Progenitor cell of endocrine pancreas (in vitro differentiated cells): ENCODE data around the gene TMEM165. TPM values are rescaled to one million over a fixed set of nuclear protein-coding genes. Genes with fewer than 3 reads are reported as not detected.

Experiments used
- DNase-seq: peaks from one replicate; pipeline ENCODE4 v3.0.0; 2021; ENCODE audit warnings: low spot score; ENCODE audit not compliant: unreplicated experiment
- H3K27ac Mint-ChIP-seq: 2 replicates; pipeline ENCODE4 v1.8.0; 2021; ENCODE audit warnings: mild to moderate bottlenecking, moderate library complexity, mixed read lengths
- H3K27me3 Mint-ChIP-seq: 2 replicates; pipeline ENCODE4 v1.8.0; 2021; ENCODE audit warnings: mixed read lengths
- H3K36me3 Mint-ChIP-seq: 2 replicates; pipeline ENCODE4 v1.8.0; 2022; ENCODE audit warnings: mixed read lengths; ENCODE audit not compliant: insufficient read depth
- H3K4me1 Mint-ChIP-seq: 2 replicates; pipeline ENCODE4 v1.8.0; 2021; ENCODE audit warnings: low read depth, mixed read lengths
- H3K4me3 Mint-ChIP-seq: 2 replicates; pipeline ENCODE4 v1.8.0; 2021; ENCODE audit warnings: low read depth, mild to moderate bottlenecking, moderate library complexity, mixed read lengths
- H3K9me3 Mint-ChIP-seq: 2 replicates; pipeline ENCODE4 v1.8.0; 2021; ENCODE audit warnings: low read depth, mixed read lengths
- total RNA-seq: library from RNA; stranded (reverse); gene quantifications from 2 replicates; pipeline ENCODE4 v1.2.1, GENCODE V29; 2021
- TF ChIP-seq, protein P1 (sequence below): fragments of 200-600 bp; sonication (generic); IDR thresholded peaks from one replicate; pipeline ENCODE4 v1.5.0; 2021; ENCODE audit warnings: antibody characterized with exemption, mild to moderate bottlenecking; ENCODE audit not compliant: unreplicated experiment

Gene TMEM165
- total RNA-seq, 1 donor from 2014 or later: 65.7 TPM

GRCh38 chr4:55397520-55398321 is 2.0 kb downstream of the TMEM165 start:
- Mint-ChIP-seq H3K4me3 (peak overlapping the region; percentile 84), H3K36me3 (peaks cover 13% of the 10 kb centered on the region), H3K27ac (peak overlapping the region; percentile 88), H3K9me3 (no peaks in the 10 kb centered on the region), H3K4me1 (peaks cover 25% of the 10 kb centered on the region), H3K27me3 (peaks cover 6% of the 10 kb centered on the region)
- DNase-seq: no peak
- TF ChIP-seq, protein P1, sequence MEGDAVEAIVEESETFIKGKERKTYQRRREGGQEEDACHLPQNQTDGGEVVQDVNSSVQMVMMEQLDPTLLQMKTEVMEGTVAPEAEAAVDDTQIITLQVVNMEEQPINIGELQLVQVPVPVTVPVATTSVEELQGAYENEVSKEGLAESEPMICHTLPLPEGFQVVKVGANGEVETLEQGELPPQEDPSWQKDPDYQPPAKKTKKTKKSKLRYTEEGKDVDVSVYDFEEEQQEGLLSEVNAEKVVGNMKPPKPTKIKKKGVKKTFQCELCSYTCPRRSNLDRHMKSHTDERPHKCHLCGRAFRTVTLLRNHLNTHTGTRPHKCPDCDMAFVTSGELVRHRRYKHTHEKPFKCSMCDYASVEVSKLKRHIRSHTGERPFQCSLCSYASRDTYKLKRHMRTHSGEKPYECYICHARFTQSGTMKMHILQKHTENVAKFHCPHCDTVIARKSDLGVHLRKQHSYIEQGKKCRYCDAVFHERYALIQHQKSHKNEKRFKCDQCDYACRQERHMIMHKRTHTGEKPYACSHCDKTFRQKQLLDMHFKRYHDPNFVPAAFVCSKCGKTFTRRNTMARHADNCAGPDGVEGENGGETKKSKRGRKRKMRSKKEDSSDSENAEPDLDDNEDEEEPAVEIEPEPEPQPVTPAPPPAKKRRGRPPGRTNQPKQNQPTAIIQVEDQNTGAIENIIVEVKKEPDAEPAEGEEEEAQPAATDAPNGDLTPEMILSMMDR: no peak

GRCh38 chr4:55398461-55398860 is 2.7 kb downstream of the TMEM165 start:
- H3K4me1 Mint-ChIP-seq: peaks cover 25% of the 10 kb centered on the region
- H3K9me3 Mint-ChIP-seq: no peaks in the 10 kb centered on the region
- no peak overlapping the region for H3K27ac Mint-ChIP-seq
- DNase-seq: no peak
- TF ChIP-seq, protein P1: no peak
- peak overlapping the region; percentile 84 for H3K4me3 Mint-ChIP-seq
- peaks cover 13% of the 10 kb centered on the region for H3K36me3 Mint-ChIP-seq
- H3K27me3 Mint-ChIP-seq: peaks cover 6% of the 10 kb centered on the region

DNA sequence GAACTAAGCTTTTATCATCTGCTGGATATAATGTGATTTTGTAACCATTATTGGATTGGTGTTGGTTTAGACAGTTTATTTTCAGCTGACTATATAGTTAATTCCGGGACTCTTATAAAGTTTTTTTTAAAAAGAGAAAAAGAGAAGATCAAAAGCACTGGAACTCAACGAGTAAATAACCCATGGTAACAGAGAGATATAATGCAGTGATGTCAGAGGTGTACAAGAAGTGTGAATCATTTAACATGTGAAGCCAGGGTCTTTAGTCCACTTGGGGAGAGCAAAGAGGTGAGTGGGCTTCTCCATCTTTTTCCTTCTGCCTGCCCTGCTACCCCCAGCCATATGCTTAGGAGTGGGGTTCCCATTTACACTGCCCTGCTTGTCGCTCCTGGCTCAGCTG is 3.2 kb downstream of the TMEM165 start:
- H3K4me1 Mint-ChIP-seq: peaks cover 25% of the 10 kb centered on the region
- H3K36me3 Mint-ChIP-seq: peaks cover 17% of the 10 kb centered on the region
- H3K27ac Mint-ChIP-seq: no peak overlapping the region
- no peaks in the 10 kb centered on the region for H3K9me3 Mint-ChIP-seq
- no peak overlapping the region for H3K4me3 Mint-ChIP-seq
- no peak for DNase-seq
- TF ChIP-seq, protein P1: no peak
- H3K27me3 Mint-ChIP-seq: peaks cover 6% of the 10 kb centered on the region

DNA sequence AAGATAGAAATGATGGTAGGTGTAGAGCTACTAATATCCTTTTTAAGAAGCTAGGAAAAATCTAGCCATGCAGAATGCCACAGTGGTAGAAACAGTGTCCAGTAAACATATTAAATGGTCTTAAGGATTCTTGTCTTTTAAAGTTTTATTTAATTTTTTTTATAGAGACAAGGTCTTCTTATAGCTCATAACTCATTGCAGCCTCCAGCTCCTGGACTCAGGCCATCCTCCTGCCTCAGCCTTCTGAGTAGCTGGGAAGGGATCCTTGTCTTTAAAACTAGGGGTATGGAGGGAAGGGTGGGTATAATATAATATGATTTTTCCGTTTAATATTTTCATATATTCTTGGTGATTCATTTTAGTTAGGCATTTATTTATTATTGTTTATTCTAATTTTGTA is 3.8 kb downstream of the TMEM165 start:
- Mint-ChIP-seq H3K4me1 (peaks cover 25% of the 10 kb centered on the region), H3K9me3 (no peaks in the 10 kb centered on the region), H3K27ac (no peak overlapping the region), H3K36me3 (peaks cover 17% of the 10 kb centered on the region), H3K4me3 (no peak overlapping the region), H3K27me3 (no peaks in the 10 kb centered on the region)
- no peak for DNase-seq
- TF ChIP-seq, protein P1: no peak

GRCh38 chr4:55405073-55405472 is 9.3 kb downstream of the TMEM165 start:
- H3K4me3 Mint-ChIP-seq: no peak overlapping the region
- H3K36me3 Mint-ChIP-seq: peaks cover 26% of the 10 kb centered on the region
- no peak for DNase-seq
- peaks cover 5% of the 10 kb centered on the region for H3K4me1 Mint-ChIP-seq
- TF ChIP-seq, protein P1: no peak
- no peaks in the 10 kb centered on the region for H3K27me3 Mint-ChIP-seq
- H3K27ac Mint-ChIP-seq: no peak overlapping the region
- H3K9me3 Mint-ChIP-seq: no peaks in the 10 kb centered on the region
